Panc1 (cell line): ENCODE measurements around the gene STK4.

Experiments
- POLR2AphosphoS5 ChIP-seq: IDR thresholded peaks from 2 replicates; pipeline ENCODE4 v1.6.1; 2012; ENCODE audit warnings: mild to moderate bottlenecking, low read depth, low read length, moderate library complexity
- TF ChIP-seq, protein P1 (sequence below): fragments of 450-650 bp; IDR thresholded peaks from 2 replicates; pipeline ENCODE4 v1.5.1; 2017; ENCODE audit warnings: mild to moderate bottlenecking
- TF ChIP-seq, protein P2 (sequence below), 2 experiments: IDR thresholded peaks; 2 replicates each; pipeline ENCODE4 v1.6.1; 2011 to 2012; ENCODE audit warnings: low read depth in 2 of 2, control low read depth in 1 of 2, low read length in 1 of 2, mild to moderate bottlenecking in 1 of 2, moderate library complexity in 1 of 2; ENCODE audit not compliant: insufficient read depth in 1 of 2

DNA sequence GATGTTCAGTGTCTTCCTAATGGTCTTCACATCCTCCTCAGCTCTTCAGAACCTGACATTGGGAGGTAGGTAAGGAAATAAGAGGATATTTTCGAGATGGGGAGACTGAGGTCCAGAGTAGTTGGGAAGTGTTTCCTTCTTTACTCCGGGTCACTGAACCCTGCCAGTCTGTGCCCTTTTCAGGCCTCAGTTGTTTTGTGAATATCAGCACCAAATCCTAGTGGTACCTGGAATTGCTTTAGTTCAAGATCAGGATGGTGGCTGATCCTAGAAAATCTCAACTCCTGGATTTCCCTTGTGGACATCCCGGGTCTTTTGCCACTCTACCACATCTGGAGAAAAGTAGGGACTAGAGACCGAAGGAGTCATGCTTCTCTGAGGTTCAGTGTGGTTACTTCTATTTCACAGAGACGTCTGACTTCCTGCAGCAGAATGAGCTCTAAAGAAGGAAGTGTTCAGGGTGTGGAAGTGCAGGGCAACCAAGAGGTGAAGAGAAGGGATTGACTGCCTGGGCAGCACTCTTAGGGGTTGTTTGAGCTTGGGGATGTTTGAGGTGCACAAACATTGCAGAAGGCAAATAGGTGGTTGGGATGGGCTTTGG is 995 bp downstream of the STK4 start:
- TF ChIP-seq, protein P1, sequence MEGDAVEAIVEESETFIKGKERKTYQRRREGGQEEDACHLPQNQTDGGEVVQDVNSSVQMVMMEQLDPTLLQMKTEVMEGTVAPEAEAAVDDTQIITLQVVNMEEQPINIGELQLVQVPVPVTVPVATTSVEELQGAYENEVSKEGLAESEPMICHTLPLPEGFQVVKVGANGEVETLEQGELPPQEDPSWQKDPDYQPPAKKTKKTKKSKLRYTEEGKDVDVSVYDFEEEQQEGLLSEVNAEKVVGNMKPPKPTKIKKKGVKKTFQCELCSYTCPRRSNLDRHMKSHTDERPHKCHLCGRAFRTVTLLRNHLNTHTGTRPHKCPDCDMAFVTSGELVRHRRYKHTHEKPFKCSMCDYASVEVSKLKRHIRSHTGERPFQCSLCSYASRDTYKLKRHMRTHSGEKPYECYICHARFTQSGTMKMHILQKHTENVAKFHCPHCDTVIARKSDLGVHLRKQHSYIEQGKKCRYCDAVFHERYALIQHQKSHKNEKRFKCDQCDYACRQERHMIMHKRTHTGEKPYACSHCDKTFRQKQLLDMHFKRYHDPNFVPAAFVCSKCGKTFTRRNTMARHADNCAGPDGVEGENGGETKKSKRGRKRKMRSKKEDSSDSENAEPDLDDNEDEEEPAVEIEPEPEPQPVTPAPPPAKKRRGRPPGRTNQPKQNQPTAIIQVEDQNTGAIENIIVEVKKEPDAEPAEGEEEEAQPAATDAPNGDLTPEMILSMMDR = no peak
- no peak for TF ChIP-seq POLR2AphosphoS5
- TF ChIP-seq, protein P2, sequence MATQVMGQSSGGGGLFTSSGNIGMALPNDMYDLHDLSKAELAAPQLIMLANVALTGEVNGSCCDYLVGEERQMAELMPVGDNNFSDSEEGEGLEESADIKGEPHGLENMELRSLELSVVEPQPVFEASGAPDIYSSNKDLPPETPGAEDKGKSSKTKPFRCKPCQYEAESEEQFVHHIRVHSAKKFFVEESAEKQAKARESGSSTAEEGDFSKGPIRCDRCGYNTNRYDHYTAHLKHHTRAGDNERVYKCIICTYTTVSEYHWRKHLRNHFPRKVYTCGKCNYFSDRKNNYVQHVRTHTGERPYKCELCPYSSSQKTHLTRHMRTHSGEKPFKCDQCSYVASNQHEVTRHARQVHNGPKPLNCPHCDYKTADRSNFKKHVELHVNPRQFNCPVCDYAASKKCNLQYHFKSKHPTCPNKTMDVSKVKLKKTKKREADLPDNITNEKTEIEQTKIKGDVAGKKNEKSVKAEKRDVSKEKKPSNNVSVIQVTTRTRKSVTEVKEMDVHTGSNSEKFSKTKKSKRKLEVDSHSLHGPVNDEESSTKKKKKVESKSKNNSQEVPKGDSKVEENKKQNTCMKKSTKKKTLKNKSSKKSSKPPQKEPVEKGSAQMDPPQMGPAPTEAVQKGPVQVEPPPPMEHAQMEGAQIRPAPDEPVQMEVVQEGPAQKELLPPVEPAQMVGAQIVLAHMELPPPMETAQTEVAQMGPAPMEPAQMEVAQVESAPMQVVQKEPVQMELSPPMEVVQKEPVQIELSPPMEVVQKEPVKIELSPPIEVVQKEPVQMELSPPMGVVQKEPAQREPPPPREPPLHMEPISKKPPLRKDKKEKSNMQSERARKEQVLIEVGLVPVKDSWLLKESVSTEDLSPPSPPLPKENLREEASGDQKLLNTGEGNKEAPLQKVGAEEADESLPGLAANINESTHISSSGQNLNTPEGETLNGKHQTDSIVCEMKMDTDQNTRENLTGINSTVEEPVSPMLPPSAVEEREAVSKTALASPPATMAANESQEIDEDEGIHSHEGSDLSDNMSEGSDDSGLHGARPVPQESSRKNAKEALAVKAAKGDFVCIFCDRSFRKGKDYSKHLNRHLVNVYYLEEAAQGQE (IDR thresholded peaks at IDR 0.05; ENCODE audit: insufficient read depth in 1 of 2, low read depth in 2 of 2, low read length in 1 of 2) = no peak
